Endothelial cell of umbilical vein (primary cell): ENCODE data around the gene TDRD7. TPM values are rescaled to one million over a fixed set of nuclear protein-coding genes. Genes with fewer than 3 reads are reported as not detected.

ENCODE experiments used
- BruUV-seq: library from RNA; stranded (reverse); fragments of 400-500 nt; replicated peaks from 2 replicates; lab custom pipeline; 2021; lab: Mats Ljungman, UMichigan
- CTCF ChIA-PET: fragments of 300-600, 350-600 bp; sonication (Branson Sonifier 250); formaldehyde crosslinking; loops from one replicate; lab custom pipeline; 2021; ENCODE audit warnings: antibody characterized with exemption, inconsistent platforms; lab: Charles Lee
- POLR2A ChIA-PET: fragments of 300-600, 350-600 bp; sonication (Branson Sonifier 250); formaldehyde crosslinking; loops from one replicate; lab custom pipeline; 2021; ENCODE audit warnings: antibody characterized with exemption, inconsistent platforms; lab: Charles Lee
- DNase-seq: peaks from one replicate; pipeline ENCODE4 v3.0.0-alpha.2; 2011; ENCODE audit warnings: low read depth, low spot score
- FAIRE-seq: peaks from 2 replicates; lab custom pipeline; 2011; peaks lifted over from hg19 to GRCh38; lab: Jason Lieb, UNC
- H2AFZ ChIP-seq: 2 replicates; pipeline ENCODE4 v1.6.0; 2012; ENCODE audit warnings: low read depth, low read length, control low read depth, inconsistent platforms
- H3K27ac ChIP-seq: 2 replicates; pipeline ENCODE4 v1.5.1; 2011; ENCODE audit warnings: low read depth, mild to moderate bottlenecking, control low read depth, low read length, moderate library complexity; ENCODE audit not compliant: insufficient read depth
- H3K27me3 ChIP-seq, 2 experiments: 2 replicates each; pipeline versions ENCODE4 v1.6.0 to v1.6.1; 2011; ENCODE audit warnings: low read length in 2 of 2, mixed read lengths in 1 of 2; ENCODE audit not compliant: control insufficient read depth in 2 of 2, insufficient read depth in 2 of 2
- H3K36me3 ChIP-seq, 2 experiments: 2 replicates in 1 of 2; 3 replicates in 1 of 2; pipeline ENCODE4 v1.5.1; 2011; ENCODE audit warnings: low read length in 2 of 2, mild to moderate bottlenecking in 1 of 2, moderate library complexity in 1 of 2; ENCODE audit not compliant: control insufficient read depth in 2 of 2, insufficient read depth in 2 of 2; ENCODE audit errors: extremely low read depth in 1 of 2
- H3K4me1 ChIP-seq: 3 replicates; pipeline ENCODE4 v1.5.1; 2011; ENCODE audit warnings: mild to moderate bottlenecking, low read length; ENCODE audit not compliant: control insufficient read depth, insufficient read depth; ENCODE audit errors: extremely low read depth
- H3K4me2 ChIP-seq: 2 replicates; pipeline ENCODE4 v1.6.1; 2011; ENCODE audit warnings: low read length, control low read depth, mixed read lengths; ENCODE audit not compliant: insufficient read depth
- H3K4me3 ChIP-seq, 3 experiments: fragments of 200-600 bp in 1 of 3; sonication (generic), shearing (Covaris generic) in 1 of 3; replicated peaks in 1 of 3; 2 replicates each; pipeline ENCODE4 v1.5.1; 2011 to 2016; ENCODE audit warnings: control low read depth in 3 of 3, low read length in 3 of 3, mild to moderate bottlenecking in 2 of 3, inconsistent platforms in 1 of 3, low read depth in 1 of 3, moderate library complexity in 1 of 3; ENCODE audit not compliant: insufficient read depth in 1 of 3
- H3K79me2 ChIP-seq: 2 replicates; pipeline ENCODE4 v1.6.0; 2012; ENCODE audit warnings: low read length, inconsistent platforms; ENCODE audit not compliant: control insufficient read depth, insufficient read depth
- H3K9ac ChIP-seq: replicated peaks from 2 replicates; pipeline ENCODE3; 2011; ENCODE audit warnings: low read length, control low read depth; ENCODE audit not compliant: insufficient read depth; ENCODE audit errors: extremely low read depth
- H3K9me1 ChIP-seq: replicated peaks from 3 replicates; pipeline ENCODE4 v1.6.0; 2011; ENCODE audit warnings: mild to moderate bottlenecking, low read length; ENCODE audit not compliant: control insufficient read depth, insufficient read depth; ENCODE audit errors: extremely low read depth
- H3K9me3 ChIP-seq: replicated peaks from 2 replicates; pipeline ENCODE4 v1.5.1; 2012; ENCODE audit warnings: low read length, inconsistent platforms; ENCODE audit not compliant: control insufficient read depth, insufficient read depth
- H4K20me1 ChIP-seq: replicated peaks from 2 replicates; pipeline ENCODE3; 2011; ENCODE audit warnings: mild to moderate bottlenecking, low read length; ENCODE audit not compliant: control insufficient read depth, insufficient read depth; ENCODE audit errors: extremely low read depth
- EZH2 ChIP-seq: IDR thresholded peaks from 2 replicates; pipeline ENCODE4 v1.6.1; 2012; ENCODE audit warnings: borderline replicate concordance, low read depth, mild to moderate bottlenecking, moderate library complexity, low read length, inconsistent platforms; ENCODE audit not compliant: severe bottlenecking
- FOS ChIP-seq: IDR thresholded peaks from 2 replicates; pipeline ENCODE4 v1.6.1; 2011; ENCODE audit warnings: mild to moderate bottlenecking, low read length, moderate library complexity, borderline replicate concordance; ENCODE audit not compliant: insufficient read depth
- GATA2 ChIP-seq: IDR thresholded peaks from 2 replicates; pipeline ENCODE4 v1.7.0; 2011; ENCODE audit warnings: low read depth, mild to moderate bottlenecking, moderate library complexity, mixed read lengths, low read length; ENCODE audit not compliant: insufficient read length, insufficient read depth
- JUN ChIP-seq: IDR thresholded peaks from 2 replicates; pipeline ENCODE4 v1.6.1; 2011; ENCODE audit warnings: borderline replicate concordance, low read depth; ENCODE audit not compliant: insufficient read length, insufficient read depth
- MYC ChIP-seq: IDR thresholded peaks from one replicate; pipeline ENCODE4 v1.6.1; 2011; ENCODE audit warnings: mild to moderate bottlenecking, low read depth, low read length
- POLR2A ChIP-seq: IDR thresholded peaks from 2 replicates; pipeline ENCODE4 v1.6.1; 2012; ENCODE audit warnings: low read depth, mild to moderate bottlenecking, control low read depth, low read length
- POLR2AphosphoS5 ChIP-seq: IDR thresholded peaks from 2 replicates; pipeline ENCODE4 v1.6.1; 2012; ENCODE audit warnings: low read depth, mild to moderate bottlenecking, control low read depth, low read length, moderate library complexity; ENCODE audit not compliant: insufficient read depth
- dilution Hi-C: fragments of 300-500 bp; cut with MboI; formaldehyde crosslinking; loops from one replicate; pipeline ENCODE4 v1.15.0; 2019; ENCODE audit warnings: low sequenced_read_pairs; ENCODE audit not compliant: extremely low pct_ligation_motif_present
- intact Hi-C: fragments of 100-400 bp; cut with micrococcal nuclease; formaldehyde crosslinking; loops from one replicate; pipeline ENCODE4 v1.10.0; 2022
- polyA plus RNA-seq, 4 experiments: library from polyadenylated mRNA; depleted of rRNA in 3 of 4; stranded (reverse) in 3 of 4; unstranded in 1 of 4; fragments of >200 nt; gene quantifications; 2 replicates each; pipeline versions ENCODE4 v1.2.1 to v1.2.3, GENCODE V29; 2011 to 2012; ENCODE audit warnings: missing spikeins in 1 of 4
- total RNA-seq: library from RNA; stranded (reverse); gene quantifications from 2 replicates; pipeline ENCODE4 v1.2.3, GENCODE V29; 2021
- TF ChIP-seq, protein P1 (sequence below): IDR thresholded peaks from 2 replicates; pipeline ENCODE4 v1.6.1; 2011; ENCODE audit not compliant: insufficient read depth, insufficient read length
- TF ChIP-seq, protein P2 (sequence below), 2 donors: IDR thresholded peaks; 1 replicate in 1 of 2; 2 replicates in 1 of 2; pipeline ENCODE4 v1.5.1; 2011; ENCODE audit warnings: low read length in 2 of 2, mild to moderate bottlenecking in 2 of 2, moderate library complexity in 2 of 2, control low read depth in 1 of 2, inconsistent platforms in 1 of 2, low read depth in 1 of 2; ENCODE audit not compliant: insufficient read depth in 1 of 2; ENCODE audit errors: extremely low read depth in 1 of 2

The TDRD7 gene
- total and polyA plus RNA-seq, 2 donors (not counting 3 experiments of a cell fraction or from before 2014, with no cell fraction given), result 4.9 to 11.5 TPM

DNA sequence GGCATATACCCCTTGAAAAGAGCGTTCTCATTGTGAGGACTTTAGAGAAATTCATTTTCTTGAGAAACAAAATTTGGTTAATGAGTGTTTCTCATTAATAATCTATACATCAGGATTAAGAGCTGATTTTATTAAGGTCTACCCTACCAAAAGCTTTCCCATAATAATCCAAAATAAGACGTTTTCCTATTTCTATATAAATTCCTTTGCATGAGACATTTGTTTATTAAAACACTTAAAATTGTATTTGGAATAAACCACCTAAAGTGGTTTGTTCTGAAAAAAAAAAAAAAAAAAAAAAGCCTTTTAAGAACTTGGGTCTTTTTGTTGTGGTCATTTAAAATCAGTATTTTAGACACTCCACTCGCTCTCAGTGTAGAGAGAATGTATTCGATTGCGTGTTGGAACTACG is 88.9 kb downstream of the TDRD7 start:
- peaks cover 40 to 59% of the 10 kb centered on the region in 2 experiments for H3K27me3 ChIP-seq
- no peak overlapping the region for H2AFZ ChIP-seq
- peak overlapping the region in 1 of 3 experiments; percentile 16 for H3K4me3 ChIP-seq
- intact Hi-C loops (no loop called here), dilution Hi-C loops (no loop called here)
- no peak for DNase-seq
- no peak for TF ChIP-seq POLR2A
- TF ChIP-seq MYC, result no peak
- TF ChIP-seq FOS, result no peak
- TF ChIP-seq POLR2AphosphoS5, result no peak
- no peak for TF ChIP-seq EZH2
- TF ChIP-seq, protein P1, sequence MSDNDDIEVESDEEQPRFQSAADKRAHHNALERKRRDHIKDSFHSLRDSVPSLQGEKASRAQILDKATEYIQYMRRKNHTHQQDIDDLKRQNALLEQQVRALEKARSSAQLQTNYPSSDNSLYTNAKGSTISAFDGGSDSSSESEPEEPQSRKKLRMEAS, result no peak
- TF ChIP-seq GATA2, result no peak
- no peak for TF ChIP-seq JUN
- TF ChIP-seq, protein P2, sequence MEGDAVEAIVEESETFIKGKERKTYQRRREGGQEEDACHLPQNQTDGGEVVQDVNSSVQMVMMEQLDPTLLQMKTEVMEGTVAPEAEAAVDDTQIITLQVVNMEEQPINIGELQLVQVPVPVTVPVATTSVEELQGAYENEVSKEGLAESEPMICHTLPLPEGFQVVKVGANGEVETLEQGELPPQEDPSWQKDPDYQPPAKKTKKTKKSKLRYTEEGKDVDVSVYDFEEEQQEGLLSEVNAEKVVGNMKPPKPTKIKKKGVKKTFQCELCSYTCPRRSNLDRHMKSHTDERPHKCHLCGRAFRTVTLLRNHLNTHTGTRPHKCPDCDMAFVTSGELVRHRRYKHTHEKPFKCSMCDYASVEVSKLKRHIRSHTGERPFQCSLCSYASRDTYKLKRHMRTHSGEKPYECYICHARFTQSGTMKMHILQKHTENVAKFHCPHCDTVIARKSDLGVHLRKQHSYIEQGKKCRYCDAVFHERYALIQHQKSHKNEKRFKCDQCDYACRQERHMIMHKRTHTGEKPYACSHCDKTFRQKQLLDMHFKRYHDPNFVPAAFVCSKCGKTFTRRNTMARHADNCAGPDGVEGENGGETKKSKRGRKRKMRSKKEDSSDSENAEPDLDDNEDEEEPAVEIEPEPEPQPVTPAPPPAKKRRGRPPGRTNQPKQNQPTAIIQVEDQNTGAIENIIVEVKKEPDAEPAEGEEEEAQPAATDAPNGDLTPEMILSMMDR (IDR thresholded peaks at IDR 0.05; ENCODE audit: extremely low read depth in 1 of 2, insufficient read depth in 1 of 2, low read depth in 1 of 2, low read length in 2 of 2), result no peak
- POLR2A ChIA-PET, result no interaction called here
- H3K36me3 ChIP-seq, result peaks cover 0 to 2% of the 10 kb centered on the region in 2 experiments
- no peaks in the 10 kb centered on the region for H3K9me1 ChIP-seq
- H3K4me1 ChIP-seq, result peaks cover 7% of the 10 kb centered on the region
- no peaks in the 10 kb centered on the region for H3K9me3 ChIP-seq
- no peak overlapping the region for H3K9ac ChIP-seq
- CTCF ChIA-PET, result interaction anchor here (0.8 to 4.6 kb wide), 10 partner anchors 10 to 115 kb away, joined by 3 to 51 read pairs (median 5); partner anchors contain the start of gene TDRD7
- H3K79me2 ChIP-seq, result no peaks in the 10 kb centered on the region
- peak overlapping the region; percentile 34 for H3K4me2 ChIP-seq
- H3K27ac ChIP-seq, result no peak overlapping the region
- no peaks in the 10 kb centered on the region for H4K20me1 ChIP-seq
- no peak for FAIRE-seq
- no TSS peak for BruUV-seq
